Stomach smooth muscle (tissue), 2 donors: Measurements from ENCODE around the gene USP35.

Experiments
- H3K27ac ChIP-seq: one replicate; pipeline ENCODE4 v1.7.0; 2013; ENCODE audit warnings: mild to moderate bottlenecking, low read length, inconsistent platforms
- H3K27me3 ChIP-seq, 2 donors: one replicate each; pipeline ENCODE4 v1.7.0; 2013; ENCODE audit warnings: low read length in 2 of 2; ENCODE audit not compliant: insufficient read depth in 2 of 2, control insufficient read depth in 1 of 2
- H3K36me3 ChIP-seq, 2 donors: one replicate each; pipeline ENCODE4 v1.7.0; 2013; ENCODE audit warnings: low read length in 2 of 2; ENCODE audit not compliant: control insufficient read depth in 2 of 2, insufficient read depth in 2 of 2
- H3K4me1 ChIP-seq: one replicate; pipeline ENCODE4 v1.7.0; 2013; ENCODE audit warnings: low read length; ENCODE audit not compliant: control insufficient read depth, insufficient read depth
- H3K4me3 ChIP-seq, 2 donors: one replicate each; pipeline ENCODE4 v1.7.0; 2013; ENCODE audit warnings: low read length in 2 of 2
- H3K9ac ChIP-seq, 2 donors: one replicate each; pipeline ENCODE4 v1.7.0; 2013; ENCODE audit warnings: low read length in 2 of 2, mild to moderate bottlenecking in 1 of 2
- H3K9me3 ChIP-seq, 2 donors: one replicate each; pipeline ENCODE4 v1.7.0; 2013; ENCODE audit warnings: low read length in 2 of 2; ENCODE audit not compliant: control insufficient read depth in 2 of 2
- donor health status: healthy.
- donor health status: Pancreatic carcinoma.

The USP35 gene

GRCh38 chr11:78197816-78198215, 9.1 kb downstream of the USP35 start:
- H3K4me3 ChIP-seq: no peak overlapping the region
- no peaks in the 10 kb centered on the region for H3K27me3 ChIP-seq
- H3K9ac ChIP-seq: no peak overlapping the region
- no peaks in the 10 kb centered on the region for H3K4me1 ChIP-seq
- H3K9me3 ChIP-seq: no peaks in the 10 kb centered on the region
- peaks cover 17 to 28% of the 10 kb centered on the region in 2 donors for H3K36me3 ChIP-seq
- H3K27ac ChIP-seq: no peak overlapping the region

- Histone ChIP-seq H3K4me3 (no peak overlapping the region), H3K9me3 (no peaks in the 10 kb centered on the region), H3K4me1 (no peaks in the 10 kb centered on the region), H3K27ac (no peak overlapping the region), H3K27me3 (no peaks in the 10 kb centered on the region), H3K36me3 (peaks cover 21 to 29% of the 10 kb centered on the region in 2 donors), H3K9ac (no peak overlapping the region)
These were observed 10.4 kb downstream of the USP35 start for GRCh38 chr11:78199015-78199652.

DNA sequence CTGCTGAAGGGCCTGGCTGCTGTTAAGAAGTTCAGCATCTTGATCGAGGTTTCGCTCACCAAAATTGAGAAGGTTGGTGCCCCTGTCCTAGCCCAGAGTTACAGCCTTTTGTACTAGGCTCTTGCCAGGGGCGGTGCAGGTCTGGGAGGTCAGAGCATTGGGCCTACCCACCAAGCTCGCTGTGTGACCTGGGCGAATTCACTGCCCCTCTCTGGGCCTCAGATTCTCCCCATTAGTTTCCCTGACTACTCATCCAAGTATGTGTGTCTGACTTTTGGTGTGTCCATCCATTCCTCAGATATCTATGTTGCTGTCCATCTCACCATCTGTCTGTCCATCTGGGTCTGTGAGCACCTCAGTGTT, 10.9 kb downstream of the USP35 start:
- H3K9ac ChIP-seq: no peak overlapping the region
- H3K36me3 ChIP-seq: peaks cover 21 to 32% of the 10 kb centered on the region in 2 donors
- H3K9me3 ChIP-seq: no peaks in the 10 kb centered on the region
- H3K4me1 ChIP-seq: no peaks in the 10 kb centered on the region
- H3K27me3 ChIP-seq: no peaks in the 10 kb centered on the region
- no peak overlapping the region for H3K4me3 ChIP-seq
- H3K27ac ChIP-seq: no peak overlapping the region

GRCh38 chr11:78200061-78200460, 11.3 kb downstream of the USP35 start:
- no peak overlapping the region for H3K27ac ChIP-seq
- H3K4me3 ChIP-seq: no peak overlapping the region
- H3K9ac ChIP-seq: no peak overlapping the region
- peaks cover 25 to 35% of the 10 kb centered on the region in 2 donors for H3K36me3 ChIP-seq
- H3K9me3 ChIP-seq: no peaks in the 10 kb centered on the region
- H3K4me1 ChIP-seq: no peaks in the 10 kb centered on the region
- no peaks in the 10 kb centered on the region for H3K27me3 ChIP-seq

- H3K9ac ChIP-seq: no peak overlapping the region
- no peak overlapping the region for H3K27ac ChIP-seq
- H3K27me3 ChIP-seq: no peaks in the 10 kb centered on the region
- H3K4me1 ChIP-seq: no peaks in the 10 kb centered on the region
- no peak overlapping the region for H3K4me3 ChIP-seq
- H3K9me3 ChIP-seq: no peaks in the 10 kb centered on the region
- H3K36me3 ChIP-seq: peaks cover 26 to 35% of the 10 kb centered on the region in 2 donors
These were observed 11.8 kb downstream of the USP35 start for GRCh38 chr11:78200553-78200952.

DNA sequence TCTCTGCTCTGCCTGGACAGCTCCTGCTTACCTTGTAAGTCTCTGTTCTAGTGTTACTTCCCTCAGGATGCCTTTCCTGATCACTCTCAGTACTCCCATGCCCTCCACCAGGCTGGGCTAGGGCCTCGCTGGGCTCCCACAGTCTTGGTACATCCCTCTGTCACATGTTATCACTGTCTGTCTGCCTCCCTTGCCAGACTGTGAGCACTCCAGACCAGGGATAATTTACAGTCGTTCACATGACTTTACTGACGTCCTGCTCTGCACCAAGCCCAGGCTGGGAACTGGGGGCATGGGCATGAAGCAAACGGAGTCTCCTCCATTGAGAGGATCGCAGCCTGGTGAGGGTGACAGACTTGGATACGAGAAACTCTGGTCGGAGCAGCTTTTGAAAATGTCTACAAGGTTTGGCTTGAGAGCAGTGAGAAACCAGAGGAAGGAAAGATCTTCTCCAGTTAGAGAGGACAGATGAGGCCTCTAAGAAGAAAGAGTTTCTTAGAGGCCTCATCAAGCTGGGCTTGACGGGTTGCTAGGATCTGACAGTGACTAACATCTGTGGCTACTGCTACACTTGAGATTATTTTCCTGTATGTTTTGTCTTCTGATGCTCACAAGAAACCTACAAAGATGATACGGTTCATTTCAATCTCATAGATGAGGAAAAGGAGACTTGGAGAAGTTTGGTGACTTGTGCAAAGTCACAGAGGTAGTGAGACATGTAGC, 12.5 kb downstream of the USP35 start:
- Histone ChIP-seq H3K36me3 (peaks cover 26 to 38% of the 10 kb centered on the region in 2 donors), H3K27ac (no peak overlapping the region), H3K4me1 (no peaks in the 10 kb centered on the region), H3K9me3 (no peaks in the 10 kb centered on the region), H3K4me3 (no peak overlapping the region), H3K9ac (no peak overlapping the region), H3K27me3 (no peaks in the 10 kb centered on the region)

- no peaks in the 10 kb centered on the region for H3K9me3 ChIP-seq
- H3K4me3 ChIP-seq: no peak overlapping the region
- no peaks in the 10 kb centered on the region for H3K27me3 ChIP-seq
- no peak overlapping the region for H3K27ac ChIP-seq
- no peaks in the 10 kb centered on the region for H3K4me1 ChIP-seq
- no peak overlapping the region for H3K9ac ChIP-seq
- H3K36me3 ChIP-seq: peaks cover 34 to 42% of the 10 kb centered on the region in 2 donors
These were observed 14.0 kb downstream of the USP35 start for GRCh38 chr11:78202733-78203167.

- no peaks in the 10 kb centered on the region for H3K9me3 ChIP-seq
- no peak overlapping the region for H3K27ac ChIP-seq
- H3K9ac ChIP-seq: no peak overlapping the region
- H3K4me1 ChIP-seq: no peaks in the 10 kb centered on the region
- no peak overlapping the region for H3K4me3 ChIP-seq
- peaks cover 38 to 42% of the 10 kb centered on the region in 2 donors for H3K36me3 ChIP-seq
- H3K27me3 ChIP-seq: no peaks in the 10 kb centered on the region
These were observed 14.5 kb downstream of the USP35 start for GRCh38 chr11:78203184-78203583.

GRCh38 chr11:78205256-78205655, 16.5 kb downstream of the USP35 start:
- Histone ChIP-seq H3K27me3 (no peaks in the 10 kb centered on the region), H3K9ac (no peak overlapping the region), H3K36me3 (peaks cover 41 to 55% of the 10 kb centered on the region in 2 donors), H3K9me3 (no peaks in the 10 kb centered on the region), H3K4me3 (no peak overlapping the region), H3K4me1 (no peaks in the 10 kb centered on the region), H3K27ac (no peak overlapping the region)

- Histone ChIP-seq H3K9ac (no peak overlapping the region), H3K4me1 (no peaks in the 10 kb centered on the region), H3K27me3 (no peaks in the 10 kb centered on the region), H3K27ac (no peak overlapping the region), H3K36me3 (peaks cover 41 to 53% of the 10 kb centered on the region in 2 donors), H3K9me3 (no peaks in the 10 kb centered on the region), H3K4me3 (no peak overlapping the region)
These were observed 17.0 kb downstream of the USP35 start for GRCh38 chr11:78205691-78206090.
